SK-N-DZ (cell line): ENCODE measurements around the gene TRABD.

Experiments
- DNase-seq: peaks from one replicate; pipeline ENCODE4 v3.0.0-alpha.2; 2015; ENCODE audit warnings: low spot score

The TRABD gene

DNA sequence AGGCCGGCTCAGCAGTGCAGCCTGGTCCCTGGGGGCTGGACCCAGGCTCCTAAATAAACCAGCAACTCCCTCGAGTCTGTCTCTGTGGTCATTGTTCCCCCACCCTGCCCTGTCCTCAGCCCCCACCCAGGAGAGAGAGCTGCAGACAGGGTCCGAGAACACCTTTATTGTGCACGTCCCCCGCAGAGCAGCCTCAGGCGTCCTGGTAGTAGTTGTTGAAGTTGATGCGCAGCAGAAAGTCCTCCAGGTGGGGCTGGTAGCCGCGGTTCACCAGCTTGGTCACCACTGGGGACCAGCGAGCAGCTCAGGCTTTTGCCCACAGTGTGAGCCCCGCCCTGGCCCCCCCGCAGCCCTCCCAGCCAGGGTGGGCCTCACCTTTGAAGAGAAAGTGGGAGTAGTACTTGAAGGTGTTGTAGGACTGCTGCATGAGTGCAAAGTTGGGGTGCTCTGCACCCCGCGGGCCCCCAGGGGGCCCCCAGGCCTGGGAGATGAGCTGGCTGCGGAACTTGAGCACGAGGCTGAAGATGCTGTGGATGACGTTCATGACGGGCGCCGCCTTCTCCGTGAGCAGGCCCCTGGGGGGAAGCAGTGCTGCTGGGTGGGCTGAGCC is 31.9 kb downstream of the TRABD start:
- DNase-seq = no peak

DNA sequence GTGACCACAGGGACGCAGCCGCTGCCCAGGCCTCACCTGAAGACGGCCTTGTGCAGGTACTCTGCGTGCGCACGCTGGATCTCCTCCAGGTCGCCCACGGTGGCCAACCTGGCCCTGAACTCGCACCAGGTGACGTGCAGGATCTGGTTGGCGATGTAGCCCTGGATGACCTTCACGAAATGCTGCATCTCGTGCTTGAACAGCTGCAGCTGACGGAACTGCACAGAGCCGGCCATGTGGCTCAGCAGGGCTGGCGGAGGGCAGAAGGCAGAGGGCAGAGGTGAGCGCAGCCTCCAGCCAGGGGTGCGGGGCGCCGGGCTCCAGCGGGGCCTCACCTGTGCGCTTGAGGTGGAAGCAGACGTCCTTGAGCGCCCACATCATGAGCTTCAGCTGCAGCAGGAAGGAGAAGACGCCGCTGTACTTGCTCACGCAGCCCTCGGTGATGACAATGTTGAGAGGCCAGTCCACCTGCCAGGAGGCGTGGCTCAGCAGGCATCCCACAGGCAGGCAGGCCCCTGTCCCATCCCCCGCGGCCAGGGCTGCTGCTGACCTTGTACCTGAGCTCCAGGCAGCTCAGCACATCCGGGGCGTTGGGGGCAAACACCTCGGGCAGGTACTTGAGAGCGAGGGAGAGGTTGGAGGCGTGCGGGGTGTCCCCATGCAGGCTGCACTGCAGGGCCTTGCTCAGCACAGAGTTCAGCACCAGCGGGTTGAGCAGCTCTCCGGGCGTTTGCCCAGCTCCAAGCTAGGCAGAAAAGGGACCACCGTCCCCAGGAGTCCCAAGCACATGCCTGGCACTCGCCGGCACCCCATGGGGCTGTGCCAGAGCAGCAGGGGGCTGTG is 32.7 kb downstream of the TRABD start:
- DNase-seq = no peak

DNA sequence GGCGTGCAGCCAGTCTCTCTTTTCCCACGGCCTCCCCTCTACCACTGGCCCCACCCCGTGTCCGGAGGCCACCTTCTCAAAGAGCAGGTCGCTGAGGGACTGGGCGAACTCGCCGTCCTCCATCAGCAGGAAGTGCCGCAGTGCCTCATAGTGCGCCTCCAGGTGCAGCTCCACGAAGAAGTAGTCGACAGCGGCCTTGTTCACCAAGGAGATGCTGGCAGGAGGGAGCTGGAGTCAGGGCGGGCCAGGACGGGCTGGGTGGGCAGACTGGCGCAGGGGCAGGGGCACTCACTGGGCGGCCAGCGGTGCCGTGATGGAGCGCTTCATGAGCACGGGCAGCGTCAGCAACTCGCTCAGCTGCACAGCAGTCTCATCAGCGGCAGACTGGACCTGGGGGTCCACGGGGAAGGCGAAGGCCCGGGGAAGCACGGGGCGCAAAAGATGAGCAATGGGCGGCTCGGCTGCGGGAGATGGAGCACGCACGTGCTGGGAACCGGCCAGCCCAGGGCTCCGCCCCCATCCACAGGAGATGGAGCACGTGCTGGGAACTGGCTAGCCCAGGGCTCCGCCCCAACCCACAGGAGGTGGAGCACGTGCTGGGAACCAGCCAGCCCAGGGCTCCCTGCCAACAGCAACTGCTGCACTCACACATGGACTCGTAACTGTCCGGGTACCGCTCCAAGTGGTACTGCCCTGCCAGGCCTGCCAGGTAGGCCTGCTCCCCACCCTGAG is 33.4 kb downstream of the TRABD start:
- DNase-seq = no peak

DNA sequence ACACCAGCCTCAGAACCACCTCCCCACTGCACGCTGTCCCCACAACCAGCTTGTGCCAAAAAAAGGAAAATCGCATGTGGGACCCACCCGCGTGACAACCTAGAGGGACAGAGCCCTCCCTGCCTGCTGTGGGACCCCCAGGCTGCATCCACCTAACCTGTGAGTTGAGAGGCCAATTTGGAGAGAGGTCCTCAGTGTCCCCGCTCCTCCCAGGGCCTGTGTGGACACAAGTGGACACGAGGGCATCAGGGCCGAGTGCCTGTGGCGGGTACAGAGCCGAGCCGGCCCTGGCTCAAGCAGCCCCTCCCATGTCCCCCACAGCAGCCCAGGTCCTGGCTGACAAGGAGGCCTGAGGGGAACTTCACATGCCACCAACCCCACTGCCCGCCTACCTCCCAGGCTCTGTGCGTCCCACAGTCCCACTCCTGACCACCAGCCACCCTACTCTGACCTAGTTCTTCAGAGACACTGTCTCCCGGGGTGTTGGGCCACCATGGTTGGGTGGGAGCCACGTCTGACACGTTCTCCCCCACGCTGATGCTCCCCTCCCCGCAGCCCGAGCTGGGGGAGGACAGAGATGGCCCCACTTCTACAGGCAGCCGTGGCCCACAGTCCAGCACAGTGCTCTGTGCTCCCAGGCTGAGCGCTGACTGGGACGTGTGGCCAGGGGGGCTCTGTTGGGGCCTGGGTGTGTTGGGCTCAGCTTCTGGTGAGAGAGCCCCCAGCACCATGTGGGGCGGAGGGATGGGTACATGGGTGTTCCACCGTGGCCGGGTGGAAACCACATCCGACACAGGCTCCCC is 34.3 kb downstream of the TRABD start:
- DNase-seq = no peak

DNA sequence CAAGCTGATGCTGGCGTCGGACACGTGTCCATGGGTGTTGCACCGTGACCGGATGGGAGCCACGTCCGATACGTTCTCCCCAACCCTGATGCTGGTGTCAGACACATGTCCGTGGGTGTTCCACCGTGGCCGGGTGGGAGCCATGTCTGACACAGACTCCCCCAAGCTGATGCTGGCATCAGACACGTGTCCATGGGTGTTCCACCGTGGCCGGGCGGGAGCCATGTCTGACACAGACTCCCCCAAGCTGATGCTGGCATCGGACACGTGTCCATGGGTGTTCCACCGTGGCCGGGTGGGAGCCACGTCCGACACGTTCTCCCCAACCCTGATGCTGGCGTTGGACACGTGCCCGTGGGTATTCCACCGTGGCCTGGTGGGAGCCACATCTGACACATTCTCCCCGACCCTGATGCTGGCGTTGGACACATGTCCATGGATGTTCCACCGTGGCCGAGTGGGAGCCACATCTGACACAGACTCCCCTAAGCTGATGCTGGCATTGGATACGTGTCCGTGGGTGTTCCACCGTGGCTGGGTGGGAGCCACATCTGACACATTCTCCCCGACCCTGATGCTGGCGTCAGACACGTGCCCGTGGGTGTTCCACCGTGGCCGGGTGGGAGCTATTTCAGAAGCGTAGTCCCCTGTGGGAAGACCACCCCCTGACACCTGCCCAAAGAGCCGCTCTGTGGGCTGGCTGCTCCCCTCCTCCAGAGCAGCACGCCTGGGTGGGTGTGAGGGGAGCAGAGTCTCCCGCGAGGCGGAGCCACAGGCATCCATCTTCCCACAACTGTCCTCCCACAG is 35.1 kb downstream of the TRABD start:
- DNase-seq = no peak

DNA sequence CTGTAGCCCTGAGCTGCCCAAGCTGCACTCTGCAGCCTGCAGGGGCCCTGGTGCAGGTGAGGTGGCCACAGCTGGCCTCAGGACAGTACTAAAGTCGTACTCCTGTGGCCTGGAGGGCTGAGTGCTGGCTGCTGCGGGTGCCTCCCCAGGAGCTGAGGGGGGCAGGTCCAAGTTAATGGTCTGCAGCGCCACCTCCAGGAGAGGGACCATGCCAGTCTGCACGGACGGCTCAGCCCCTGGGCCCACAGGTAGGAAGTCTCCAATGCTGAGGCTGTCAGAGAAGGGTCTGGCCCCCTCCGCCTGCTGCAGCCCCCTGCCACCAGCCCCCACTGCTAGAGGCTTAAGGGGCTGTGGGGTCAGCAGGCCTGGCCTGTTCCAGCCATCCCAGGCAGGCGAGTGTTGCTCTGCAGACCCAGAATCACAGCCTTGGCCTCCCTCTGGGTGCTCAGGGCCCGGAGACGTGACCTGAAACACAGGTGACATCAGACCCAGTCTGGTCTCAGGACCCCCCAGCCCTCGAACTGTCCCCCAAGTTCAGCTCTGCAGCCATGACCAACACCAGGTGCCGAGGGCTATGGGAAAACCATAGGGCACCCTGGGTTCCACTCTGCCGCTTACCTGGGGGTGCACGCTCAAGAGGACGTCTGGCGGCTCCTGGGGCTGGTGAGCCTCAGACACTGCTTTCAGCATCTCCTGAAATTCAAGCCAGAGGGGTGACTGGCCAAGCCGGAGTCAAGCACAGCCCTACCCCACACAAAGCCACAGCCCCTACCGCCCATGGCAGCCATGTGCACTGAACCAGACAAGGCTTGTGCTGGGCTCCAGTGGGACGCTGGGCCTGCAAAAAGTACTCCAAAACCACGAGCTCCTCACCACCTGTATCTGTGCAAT is 35.9 kb downstream of the TRABD start:
- DNase-seq = no peak

DNA sequence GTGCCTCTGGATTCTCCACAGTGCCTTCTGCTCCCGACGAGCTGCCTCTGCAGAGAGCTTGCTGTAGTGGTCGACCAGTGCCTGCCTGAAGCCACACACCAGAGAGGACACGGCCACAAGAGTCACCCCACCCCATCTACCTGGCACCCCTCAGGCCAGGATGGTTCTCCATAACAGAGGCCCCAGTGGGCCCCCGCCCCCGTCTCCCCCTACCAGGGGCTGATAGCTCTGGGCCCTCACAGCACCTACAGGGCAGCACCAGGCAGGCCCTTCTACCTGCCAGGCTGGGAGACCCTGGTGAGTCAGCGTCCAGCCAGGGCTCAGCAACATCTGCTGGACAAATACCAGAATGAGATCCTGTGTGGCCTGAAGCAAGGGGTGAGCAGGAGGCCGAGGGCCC is 36.8 kb downstream of the TRABD start:
- DNase-seq = no peak

DNA sequence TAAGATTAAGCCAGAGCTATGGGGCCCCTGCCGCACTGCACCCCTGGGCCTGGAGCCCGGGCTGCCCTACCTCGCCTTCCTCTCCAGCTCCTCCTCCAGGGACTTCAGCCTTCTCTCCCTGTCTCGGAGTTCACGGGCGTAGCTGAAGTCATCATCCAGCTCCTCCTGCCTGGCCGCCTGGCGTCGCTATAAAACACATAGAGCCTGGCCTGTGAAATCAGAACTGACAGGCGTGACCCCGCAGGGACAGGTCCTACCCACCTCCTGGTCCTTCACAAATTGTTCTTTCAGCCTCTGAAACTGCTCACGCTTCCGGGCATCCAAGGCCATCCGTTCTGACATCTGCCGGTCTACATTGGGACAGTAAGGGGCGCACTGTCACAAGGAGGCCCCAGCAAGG is 38.4 kb downstream of the TRABD start:
- no peak for DNase-seq

DNA sequence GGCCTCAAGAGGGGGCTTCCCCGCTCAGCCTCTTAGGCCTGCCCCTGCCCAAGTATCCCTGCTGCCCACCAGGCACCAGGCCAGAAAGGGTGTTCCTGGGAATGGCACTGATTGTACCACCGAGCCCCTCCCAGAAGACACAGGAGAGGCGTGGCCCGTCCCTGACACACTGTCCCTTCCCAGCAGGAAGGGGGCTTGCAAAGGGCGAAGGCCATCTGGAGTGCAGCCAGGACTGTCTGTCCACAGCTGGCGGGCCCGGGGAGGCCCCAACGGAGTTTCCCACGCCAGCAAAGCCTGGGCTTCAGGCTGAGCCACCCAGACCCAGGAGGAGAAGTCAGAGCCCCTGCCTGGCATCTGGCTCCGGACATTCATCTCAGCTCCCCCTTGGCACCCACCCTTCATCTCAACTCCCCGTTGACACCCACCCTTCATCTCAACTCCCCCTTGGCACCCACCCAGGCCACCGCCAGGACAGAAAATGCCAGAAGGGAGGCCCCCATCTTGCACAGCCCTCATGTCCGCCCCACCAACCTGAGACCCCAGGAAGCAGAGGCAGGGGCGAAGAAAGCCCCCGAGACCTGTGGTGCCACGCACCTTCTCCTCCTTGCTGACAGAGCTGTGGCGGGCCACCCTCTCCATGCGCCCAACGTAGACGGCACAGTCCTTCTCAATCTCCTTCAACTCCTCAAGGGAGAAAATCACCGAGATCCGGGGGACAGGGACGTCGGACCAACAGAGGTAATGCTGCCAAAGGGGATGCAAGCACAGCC is 39.7 kb downstream of the TRABD start:
- no peak for DNase-seq

DNA sequence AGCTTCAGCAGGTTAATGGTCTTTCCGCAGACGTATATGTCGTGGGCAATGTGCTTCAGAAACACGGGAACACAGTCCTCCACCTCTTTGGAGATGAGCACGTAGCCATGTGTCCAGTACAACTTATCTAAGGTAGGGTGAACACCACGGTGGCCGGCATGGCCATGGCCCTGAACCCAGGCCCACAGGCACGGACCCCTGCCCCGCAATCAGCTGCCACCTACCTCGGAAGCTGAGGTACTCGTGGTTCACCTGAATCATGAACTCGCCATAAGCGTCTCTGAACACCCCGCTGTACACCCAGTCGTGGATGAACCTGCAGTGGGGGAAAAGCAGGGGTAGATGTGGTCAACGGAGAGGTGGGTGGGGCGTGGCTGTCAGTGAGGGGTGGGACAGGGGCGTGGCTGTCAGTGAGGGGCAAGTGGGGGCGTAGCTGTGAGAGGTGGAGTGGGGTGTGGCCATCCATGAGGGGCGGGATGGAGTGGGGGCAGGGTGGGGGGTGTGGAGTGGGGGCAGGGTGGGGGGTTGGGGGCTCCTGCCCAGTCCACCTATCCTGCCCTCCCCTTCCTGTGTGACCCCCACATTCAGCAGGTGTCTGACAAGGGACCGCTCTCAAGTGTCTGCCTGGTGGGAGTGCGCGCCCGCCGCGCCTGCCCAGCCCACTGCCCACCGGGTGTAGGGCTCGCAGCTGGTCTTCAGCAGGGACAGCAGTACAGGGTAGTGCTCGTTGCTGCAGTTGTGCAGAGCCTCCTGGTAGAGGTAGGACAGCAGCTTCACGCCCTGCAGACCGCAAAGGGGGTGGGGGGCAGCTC is 40.6 kb downstream of the TRABD start:
- no peak for DNase-seq

DNA sequence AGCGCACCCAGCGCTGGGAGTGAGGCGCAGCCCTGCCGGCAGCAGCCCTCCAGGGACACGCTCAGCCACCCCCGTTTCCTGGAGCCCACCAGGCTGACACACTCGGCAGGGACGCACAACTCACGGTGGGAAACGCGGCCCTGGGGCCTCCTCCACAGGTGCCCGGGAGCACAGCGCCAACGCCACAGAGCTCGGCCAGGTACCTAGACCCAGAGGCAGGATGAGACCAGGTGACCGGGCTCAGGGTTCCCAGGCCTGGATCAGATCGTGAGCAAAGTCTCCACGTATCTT is 41.1 kb downstream of the TRABD start:
- DNase-seq = no peak

DNA sequence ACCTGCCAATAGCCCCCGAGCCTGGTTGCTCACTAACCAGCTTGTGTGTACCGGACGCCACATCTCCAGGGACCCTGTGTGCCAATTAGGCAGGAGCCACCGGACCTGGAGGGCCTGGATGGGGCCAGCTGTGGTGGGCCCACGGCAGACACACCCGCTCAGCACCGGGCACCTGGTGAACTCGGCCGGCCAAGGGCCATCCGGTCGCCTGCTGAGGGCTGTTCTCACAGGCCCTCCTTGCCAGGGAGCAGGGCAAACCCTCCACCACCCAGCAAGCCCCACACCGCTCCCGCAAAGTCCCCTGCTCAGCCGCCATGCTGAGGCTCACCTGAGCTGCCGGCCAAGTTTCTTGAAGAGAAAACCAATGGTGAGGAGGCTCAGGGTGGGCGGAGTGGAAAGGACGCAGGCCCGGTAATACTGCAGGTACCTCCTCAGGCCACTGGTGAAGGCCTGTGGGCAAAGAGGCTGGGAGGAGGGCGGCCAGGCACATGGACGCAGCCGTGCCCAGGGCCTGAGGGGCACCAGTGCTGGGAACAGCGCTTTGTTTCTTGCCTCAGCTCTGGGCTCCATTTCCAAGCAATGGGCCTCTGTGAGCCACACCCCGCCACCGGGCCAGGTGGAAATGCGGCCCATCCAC is 42.0 kb downstream of the TRABD start:
- DNase-seq = no peak

DNA sequence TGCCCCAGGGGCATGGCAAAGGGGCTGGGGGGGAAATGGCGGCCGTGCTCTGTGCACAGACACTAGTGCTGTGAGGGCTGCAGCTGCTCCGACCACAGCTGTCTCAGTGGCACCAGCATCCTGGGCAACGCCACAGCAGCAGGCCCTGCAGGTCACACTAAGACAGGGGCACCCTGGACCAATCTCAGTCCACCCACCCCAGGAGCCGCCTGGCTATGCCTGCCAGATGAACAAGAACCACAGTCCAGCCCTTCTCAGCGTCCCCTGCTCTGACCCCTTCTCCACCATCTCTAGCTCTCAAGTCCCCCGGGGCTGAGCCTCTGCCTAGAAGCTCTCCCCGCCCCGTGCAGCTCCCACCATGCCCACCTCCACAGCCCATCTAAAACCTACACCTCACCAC is 42.7 kb downstream of the TRABD start:
- no peak for DNase-seq

DNA sequence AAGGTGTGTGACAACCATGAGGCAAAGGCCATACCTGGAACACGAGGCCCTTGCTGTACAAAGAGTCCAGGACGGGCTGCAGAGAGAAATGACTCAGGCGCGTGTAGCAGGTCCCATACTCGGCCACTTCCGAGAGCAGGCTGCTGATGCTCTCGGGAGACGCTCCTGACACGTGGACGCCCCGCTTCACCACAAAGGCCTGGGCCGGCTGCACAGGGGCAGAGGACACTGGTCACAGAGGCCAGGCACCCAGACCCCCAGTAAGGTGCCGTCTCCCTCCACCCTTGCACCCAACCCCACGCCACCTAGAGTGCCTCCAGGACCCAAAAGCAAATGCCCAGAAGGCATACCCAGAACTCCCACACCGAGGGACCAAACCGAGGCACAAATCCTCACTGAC is 43.7 kb downstream of the TRABD start:
- DNase-seq = no peak

DNA sequence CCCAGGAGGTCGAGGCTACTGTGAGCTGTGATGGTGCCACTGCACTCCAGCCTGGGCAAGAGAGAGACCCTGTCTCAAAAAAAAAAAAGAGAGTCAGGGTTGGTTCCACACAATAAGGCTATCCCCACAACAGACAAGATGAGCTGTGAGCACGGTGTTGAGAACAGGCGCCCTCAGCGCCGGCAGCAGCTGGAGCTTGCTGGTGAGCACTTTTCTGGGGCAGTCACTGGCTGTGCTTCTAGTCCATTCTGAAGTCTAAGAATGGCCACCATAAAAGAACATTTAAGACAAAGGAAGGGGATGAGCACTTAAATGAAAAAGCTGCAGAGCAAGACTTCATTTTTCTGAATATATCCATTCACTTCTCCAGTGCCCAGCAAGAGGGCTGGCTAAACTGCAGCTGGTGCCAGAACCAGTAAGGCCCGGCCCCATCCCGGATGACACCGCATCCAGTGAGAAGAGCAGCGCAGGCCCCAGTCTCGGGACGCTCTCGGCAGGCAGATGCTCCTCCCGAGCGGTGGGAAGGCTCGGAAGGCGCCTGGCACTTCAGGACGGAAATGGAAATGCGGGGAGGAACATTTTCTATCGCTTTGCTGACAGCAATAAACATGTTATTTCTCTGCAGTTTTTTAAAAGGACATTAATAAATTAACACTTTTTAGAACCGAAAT is 46.9 kb downstream of the TRABD start:
- no peak for DNase-seq

DNA sequence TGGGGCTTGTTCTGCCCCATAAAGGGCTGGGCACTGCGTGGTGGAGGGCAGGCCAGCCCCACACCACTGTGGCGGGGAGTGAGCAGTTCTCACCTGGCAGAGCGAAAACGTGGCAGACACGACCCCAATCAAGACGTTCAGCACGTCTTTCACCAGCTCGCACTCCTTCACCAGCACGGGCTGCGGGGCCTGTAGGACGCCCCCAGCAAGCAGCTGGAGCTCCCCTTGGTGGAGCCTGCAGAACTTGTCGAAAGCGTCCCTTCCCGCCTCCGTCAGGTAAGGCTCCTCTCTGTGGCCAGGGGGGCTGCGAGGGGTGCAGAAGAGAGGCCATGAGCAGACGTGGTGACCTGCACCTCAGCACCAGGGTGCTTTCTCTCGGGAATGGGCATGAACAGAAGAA is 47.5 kb downstream of the TRABD start:
- DNase-seq = no peak

DNA sequence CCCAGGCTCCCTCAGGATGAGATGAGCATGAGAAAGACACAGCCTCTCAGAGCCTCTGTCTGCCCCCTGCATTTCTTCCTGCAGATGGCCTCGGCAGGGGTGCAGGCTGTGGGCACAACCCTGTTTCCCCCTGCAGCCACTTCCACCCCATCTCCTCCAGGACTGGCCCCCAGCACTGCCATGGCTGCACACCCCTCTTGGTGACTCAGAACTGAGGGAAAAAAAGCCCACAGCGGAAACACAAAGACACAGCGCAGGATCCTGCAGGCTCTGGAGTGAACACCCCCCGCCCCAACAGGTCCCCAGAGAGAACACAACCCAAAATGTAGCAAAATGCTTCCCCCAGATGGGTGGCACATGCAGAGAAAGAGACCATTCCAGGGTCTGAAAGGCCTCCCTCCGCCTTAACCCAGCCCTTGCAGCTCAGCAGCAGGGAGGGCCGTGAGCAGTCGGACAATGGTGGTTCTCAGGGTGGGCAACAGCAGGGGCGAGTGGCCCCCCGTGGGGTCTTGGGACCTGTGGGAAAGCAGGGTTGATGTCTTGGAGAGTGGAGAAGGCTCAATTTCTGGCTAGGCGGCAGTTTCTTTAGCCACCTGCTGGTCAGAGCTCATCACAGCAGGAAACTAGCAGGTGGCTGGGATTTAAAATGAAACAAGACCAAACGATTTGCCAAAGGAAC is 51.2 kb downstream of the TRABD start:
- DNase-seq = no peak
